GM21825 (cell line): ENCODE measurements around the gene SPAG16.

Experiments used
- ATAC-seq: cut with Tn5 transposase; IDR thresholded peaks from one replicate; pipeline ENCODE4 v1.9.1; 2021; ENCODE audit warnings: mild to moderate bottlenecking, moderate library complexity; ENCODE audit not compliant: unreplicated experiment

The SPAG16 gene

DNA sequence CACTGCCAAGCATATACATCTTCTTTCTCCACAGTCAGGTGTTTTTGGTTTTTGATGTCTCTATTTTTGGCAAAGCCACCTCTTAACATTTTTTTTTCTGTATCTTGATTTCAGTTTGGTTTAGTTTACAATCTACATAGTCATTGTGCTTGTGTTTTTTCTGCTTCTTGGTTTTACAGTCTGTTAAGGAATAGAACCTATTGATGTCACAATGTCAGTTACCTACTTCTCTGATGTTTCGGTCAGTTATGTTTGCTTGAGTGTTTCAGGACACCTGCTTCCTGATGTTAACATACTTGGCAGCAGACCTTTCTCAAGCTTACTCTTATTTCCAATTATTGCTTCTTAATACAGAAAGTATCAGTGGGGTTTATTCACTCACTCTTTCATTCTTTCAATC lies 253.3 kb downstream of the SPAG16 start:
- peak; percentile 62 for ATAC-seq

DNA sequence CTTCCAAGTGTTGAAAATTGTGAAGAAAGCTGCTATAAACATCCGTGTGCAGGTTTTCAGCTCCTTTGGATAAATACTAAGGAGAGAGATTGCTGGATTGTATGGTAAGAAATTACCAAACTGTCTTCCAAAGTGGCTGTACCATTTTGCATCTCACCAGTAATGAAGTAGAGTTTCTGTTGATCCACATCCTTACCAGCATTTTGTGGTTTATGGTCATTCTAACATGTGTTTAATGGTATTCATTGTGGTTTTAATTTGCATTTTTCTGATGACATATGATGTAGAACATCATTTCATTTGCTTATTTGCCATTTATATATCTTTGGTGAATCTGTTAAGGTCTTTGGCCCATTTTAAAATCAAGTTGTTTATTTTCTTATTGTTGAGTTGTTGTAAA lies 260.7 kb downstream of the SPAG16 start:
- ATAC-seq, result no peak

DNA sequence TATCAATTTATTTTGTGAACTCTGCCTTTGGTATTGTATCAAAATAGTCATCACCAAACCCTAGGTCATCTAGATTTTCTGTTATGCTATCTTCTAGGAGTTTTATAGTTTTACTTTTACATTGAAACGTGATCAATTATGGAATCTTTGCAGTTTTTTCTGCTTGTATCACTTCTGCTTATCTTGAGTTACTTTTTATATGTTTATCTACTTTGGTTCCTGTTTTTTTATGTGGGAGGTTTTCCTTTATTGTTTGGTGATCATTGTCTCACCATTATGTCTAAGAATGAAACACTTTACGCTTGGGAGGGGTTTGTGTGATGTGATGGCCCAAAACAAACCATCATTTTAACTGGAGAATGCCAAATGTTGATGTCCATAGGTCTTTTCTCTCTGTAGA lies 261.2 kb downstream of the SPAG16 start:
- ATAC-seq, result no peak

DNA sequence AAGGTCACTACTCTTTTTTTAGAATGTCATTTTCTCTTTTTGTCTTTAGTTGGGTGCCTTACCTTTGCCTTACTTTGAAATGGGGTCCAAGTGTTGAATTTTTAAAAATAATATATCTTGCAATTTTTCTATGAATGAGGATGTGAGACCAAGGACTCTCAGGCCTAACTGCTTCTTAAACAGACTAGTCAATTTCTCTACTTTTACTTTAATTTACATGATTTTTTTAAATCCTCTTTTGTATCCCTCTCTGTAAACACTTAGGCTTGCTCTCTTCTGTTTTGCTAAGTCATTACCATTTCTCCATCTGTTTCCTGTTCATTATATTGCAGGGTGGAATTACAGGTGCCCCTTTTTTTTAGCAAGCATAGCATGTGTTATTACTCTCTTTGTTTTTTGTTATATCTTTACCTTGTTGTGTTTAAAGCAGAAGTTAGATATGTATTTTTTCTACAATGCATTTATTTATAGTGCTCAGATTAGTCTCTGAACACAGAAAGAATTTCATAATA lies 261.8 kb downstream of the SPAG16 start:
- no peak for ATAC-seq

DNA sequence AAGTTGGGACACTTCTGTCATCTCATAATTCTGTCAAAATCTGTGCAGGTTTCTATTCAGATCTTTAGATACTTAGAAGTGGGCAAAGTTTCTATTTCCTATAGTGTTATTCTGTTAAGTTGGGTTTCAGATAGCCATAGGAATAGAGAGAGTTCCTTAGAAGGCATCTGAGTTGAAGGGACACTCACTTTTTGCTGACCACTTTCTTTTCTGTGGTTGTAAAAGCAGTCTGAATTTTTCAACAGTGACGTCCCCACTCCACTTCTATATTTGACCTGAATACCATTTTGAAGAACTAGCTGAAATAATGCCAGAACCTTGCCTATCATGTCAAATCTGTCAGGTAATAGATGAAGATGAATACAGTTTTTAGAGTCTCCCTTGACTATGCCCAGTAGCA lies 267.3 kb downstream of the SPAG16 start:
- ATAC-seq, result no peak

DNA sequence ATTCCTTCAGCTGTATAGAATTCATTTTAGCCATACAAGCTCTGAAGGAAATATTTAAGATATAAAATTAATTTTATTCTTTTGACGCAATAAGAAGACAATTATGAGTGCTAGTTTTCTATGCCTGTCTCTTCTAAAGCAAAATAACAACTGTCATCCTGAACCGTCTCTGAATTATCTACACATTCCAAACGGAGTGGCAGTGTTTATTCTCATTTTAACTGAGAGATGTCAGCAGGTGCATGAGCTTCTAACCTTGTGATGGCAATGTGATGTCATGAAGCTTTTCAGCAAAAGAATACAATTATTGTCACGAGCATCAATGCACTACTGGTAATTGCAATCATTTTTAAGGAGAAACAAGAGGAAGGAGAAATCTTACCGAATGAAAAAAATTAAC lies 274.8 kb downstream of the SPAG16 start:
- no peak for ATAC-seq

DNA sequence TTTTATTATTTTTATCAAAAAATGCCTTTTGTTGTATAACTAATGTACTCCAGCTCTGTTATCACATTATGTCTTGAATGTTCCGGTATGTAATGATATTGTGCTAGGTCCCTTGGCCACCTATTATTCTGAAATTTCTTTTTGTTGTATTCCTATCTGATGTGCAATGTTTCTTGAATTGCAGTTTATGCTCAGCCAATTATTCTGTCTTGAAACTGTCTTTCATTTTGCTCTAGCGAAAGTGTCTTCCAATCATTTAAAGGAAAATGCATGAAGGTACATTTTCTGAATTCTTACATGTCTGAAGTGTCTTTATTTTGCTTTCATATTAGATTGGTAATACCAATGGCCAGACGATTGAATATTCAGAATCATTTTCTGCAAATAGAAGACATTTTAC lies 277.5 kb downstream of the SPAG16 start:
- ATAC-seq, result no peak

DNA sequence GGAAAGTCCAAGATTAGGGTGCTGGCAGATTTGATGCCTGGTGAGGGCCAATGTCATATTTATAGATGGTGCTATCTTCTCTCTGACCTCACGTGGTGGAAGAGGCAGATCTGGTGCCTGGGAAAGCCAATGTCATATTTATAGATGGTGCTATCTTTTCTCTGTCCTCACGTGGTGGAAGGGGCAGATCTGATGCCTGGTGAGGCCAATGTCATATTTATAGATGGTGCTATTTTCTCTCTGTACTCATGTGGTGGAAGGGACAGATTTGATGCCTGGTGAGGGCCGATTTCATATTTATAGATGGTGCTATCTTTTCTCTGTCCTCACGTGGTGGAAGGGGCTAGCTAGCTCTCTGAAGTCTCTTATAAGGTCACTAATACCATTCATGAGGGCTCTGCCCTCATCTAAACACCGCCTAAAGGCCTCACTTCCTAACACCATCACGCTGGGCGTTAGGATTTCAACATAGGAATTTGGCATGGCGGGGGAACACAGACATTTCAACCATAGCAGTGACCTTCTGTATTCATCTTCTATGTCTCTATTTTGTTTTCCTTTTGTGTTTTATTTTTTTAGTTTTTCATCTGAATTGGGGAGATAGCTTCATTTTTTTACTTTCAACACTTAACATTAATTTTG lies 278.4 kb downstream of the SPAG16 start:
- no peak for ATAC-seq

DNA sequence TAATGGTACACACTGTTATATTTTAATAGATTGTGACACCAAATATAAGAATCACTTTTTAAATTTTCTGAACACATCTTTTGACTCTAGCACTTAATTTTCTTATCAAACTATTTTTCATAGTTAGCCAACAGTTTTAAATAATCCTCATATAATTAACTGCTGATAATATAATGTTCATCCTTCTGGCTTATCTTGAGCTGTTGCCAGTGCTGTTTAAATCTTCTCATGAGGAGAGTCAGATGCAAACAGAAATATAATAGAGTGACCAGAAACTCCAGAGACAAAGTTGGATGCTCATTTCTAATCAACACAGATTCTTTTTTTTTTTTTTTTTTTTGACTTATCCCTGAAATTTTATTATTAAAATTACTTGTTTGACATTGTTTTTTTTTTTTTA lies 282.6 kb downstream of the SPAG16 start:
- no peak for ATAC-seq

DNA sequence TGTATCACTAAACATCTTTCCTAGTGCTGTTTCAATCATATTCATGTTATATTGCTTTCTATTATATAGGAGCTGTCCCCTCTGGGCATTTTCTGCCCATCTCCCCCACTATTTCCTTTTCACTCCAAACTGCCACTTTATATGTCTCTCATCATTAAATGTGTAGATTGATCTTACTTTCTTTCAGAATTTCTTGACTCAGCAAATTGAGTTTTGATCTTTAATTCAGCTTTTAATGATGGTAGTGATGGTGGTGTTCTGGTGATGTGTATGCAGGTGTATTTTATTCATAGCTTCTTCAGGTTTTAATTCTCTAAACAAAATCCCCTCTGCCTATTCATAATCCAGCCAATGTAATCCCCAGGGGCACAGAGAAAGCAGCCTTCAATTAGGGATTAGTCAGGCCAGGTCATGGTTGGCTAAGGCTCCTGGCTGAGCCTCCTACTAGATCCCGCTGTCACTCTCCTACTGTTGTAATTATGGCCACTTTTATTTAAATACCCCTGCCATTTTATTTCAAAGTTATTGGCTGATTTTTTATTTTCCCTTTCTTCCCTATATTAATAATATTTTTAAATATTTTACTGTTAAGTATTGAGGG lies 325.4 kb downstream of the SPAG16 start:
- no peak for ATAC-seq

DNA sequence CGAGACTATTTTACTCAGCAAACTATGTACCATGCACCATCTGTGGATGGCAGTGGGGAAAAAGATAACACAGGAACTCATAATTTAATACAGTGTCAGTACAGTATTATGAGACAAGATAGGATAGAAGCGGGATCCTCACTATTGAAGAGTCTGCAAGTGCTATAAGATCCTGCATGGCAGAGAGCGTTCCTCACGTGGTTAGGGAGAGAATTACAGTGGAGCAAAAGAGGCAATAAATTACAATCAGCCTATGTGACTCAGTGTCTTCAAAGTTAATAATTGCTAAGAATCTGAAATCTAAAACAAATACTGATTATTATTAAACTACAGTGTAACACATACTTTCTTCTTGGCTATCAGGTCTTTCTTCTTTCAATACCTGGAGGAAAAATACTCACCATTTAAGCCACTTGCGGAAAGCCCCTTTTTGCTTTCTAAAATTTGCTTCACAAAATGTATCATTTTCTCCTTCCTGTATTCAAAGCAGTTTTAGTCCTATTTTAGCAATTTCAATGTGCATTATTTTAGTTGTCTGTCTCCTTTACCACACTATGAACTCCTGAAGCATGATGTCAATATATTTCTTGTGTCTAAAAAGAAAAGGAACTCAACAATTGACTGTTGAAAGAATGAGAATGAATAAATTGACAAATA lies 342.9 kb downstream of the SPAG16 start:
- no peak for ATAC-seq

DNA sequence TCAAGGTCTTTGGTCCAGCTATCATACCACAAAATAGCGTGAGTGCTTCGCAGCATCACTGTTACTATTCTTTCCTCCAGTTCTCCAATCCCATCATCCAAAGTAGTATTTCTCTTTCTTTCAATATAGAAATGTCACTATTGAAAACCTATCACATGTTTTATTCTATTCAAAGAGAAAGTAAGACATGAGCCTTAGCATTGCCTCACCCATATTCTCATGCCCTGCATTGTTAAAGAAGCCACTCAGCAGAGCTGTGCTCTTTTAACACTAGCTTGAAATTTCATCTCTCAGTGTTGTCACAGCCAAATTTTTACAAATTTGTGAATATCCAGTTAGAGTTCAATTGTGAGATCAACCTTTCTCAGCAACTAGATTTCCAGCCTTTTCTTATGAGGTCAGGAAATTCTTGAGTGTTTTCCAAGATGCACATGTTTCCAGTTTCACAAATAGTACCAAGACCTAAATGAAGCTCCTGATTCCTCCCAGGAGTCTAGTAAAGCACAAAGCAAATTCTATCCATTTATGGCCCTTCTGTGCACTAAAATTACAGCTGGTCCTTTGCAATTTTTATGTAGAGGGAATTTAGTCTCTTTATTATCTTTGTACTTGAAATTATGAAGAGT lies 343.7 kb downstream of the SPAG16 start:
- ATAC-seq, result no peak

DNA sequence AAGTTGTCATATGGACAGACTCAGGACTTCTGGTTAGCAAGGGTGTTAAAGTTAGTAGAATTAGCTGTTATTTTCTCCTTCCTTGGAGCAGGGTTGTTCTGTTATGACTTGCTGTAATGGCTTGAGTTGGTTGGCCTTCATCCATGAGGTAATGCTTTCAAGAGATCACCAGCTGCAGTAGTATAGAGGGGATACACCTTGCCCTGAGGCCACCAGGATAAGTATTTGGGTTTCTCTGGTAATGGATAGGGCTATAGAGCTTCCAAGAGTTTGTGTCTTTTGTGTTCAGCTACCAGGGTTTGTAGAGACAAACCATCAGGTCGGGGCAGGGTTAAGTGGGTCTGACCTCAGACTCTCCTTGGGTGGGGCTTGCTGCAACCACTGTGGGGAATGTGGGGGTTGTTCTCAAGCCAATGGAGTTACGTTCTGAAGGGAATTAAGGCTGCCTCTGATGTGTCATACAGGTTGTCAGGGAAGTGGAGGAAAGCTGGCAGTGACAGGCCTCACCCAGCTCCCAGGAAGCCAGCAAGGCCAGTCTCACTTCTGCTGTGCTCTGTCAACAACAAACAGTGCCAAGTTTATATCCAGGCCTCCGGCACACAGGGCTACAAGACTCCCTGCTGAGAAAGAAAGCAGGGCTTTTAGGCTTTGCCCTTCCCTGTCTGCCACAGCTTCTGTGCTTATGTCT lies 356.6 kb downstream of the SPAG16 start:
- ATAC-seq, result no peak

DNA sequence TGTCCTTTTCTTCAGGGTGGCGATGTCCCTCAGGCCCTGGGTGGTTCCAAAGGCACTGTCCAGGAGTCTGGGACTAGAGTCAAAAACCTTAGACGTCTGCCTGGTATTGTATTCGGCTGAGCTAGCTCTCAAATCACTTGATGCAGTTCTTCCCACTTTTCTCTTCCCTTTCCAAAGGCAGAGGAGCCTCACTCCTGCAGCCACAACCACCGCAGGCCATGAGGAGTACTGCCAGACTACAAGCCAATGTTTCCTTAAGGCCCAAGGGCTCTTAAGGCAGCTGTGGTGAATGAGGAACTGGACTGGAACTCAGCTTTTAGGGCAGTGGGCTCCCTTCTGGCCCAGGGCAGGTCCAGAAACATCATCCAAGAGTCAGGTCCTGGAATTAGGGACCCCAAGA lies 360.7 kb downstream of the SPAG16 start:
- ATAC-seq, result no peak

DNA sequence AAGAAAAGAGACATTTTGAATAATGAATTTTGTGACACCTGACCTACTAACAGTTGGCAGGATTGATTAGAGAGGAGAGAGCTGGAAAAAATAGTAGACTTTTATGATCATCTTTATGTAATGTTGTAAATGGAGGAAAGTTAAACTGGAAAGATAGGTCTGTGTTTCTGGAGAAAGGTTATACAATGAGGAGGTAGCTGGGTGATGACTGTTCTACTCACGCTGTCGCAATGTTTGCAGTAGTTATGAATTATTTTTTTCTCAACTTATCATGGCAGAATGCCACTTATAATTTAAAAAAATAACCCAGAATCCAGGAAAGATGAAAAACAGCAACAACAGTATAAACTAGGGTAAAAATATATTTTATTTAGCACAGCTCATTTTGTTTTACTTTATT lies 364.9 kb downstream of the SPAG16 start:
- ATAC-seq, result no peak

DNA sequence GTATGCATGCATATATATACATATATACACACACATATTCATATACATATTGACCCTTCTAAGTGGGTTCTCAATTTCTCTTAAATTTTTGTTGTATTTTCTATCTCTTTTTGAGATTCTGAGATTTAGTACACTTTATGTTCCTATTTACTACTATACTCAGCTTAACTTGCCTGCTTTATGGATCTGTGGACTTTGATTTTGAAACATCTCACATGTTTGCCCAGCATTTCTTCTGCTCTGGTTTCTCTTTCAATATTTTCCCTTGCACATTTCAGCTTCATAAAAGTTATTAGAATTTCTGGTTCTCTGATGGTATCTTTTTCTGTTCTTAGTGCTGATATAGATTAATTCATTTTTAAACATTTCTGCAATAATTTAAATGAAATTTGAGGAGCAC lies 380.6 kb downstream of the SPAG16 start:
- ATAC-seq, result no peak

DNA sequence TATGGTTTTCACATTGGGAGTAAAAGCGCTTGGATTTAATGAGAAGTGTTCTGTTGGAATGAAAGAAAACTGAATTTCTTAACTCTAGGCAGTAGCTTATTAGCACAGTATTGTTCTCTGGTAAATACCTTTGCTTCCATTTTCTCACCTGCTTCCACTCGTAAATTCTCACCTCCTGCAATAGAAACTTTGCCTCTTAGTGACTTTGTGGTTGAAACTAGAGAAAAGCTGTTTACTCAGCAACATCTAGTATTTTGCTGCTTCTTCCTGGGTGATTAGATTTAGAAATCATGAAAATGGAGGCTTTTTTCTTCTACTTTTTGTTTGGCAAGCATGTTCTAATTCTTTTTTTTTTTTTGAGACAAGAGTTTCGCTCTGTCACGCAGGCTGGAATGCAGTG lies 385.4 kb downstream of the SPAG16 start:
- ATAC-seq, result no peak

DNA sequence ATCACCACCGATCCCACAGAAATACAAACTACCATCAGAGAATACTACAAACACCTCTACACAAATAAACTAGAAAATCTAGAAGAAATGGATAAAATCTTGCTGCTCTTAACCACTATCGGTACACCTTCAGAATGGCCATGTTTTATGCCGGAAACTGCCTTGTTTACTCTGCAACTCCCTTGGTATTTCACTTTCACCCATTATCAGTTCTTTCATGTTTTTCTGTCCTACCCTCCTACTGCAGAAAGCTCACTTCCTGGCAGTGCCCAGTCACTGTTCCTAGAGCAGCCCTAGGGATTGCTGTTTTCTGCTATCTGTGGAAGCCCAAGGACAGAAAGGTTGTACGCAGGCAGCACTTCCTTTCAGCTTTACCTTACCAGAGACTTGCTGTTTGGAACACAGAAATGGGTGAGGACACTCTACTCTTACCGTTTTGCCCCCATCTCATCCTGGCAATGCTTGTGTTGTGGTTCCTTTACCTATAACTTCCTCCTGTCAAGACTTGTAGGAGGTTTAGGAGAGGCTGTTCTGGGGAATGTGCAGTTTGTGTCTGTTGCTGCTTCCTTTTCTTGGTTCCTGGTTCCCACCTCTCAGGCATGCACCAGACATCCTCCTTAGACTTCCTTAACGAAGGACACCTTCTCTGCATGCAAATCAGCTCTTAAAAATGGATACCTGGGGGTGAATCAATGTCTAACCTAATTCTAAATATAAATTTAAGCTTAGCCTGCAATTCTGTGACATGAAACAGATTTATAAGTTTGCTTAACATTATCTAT lies 394.4 kb downstream of the SPAG16 start:
- no peak for ATAC-seq

DNA sequence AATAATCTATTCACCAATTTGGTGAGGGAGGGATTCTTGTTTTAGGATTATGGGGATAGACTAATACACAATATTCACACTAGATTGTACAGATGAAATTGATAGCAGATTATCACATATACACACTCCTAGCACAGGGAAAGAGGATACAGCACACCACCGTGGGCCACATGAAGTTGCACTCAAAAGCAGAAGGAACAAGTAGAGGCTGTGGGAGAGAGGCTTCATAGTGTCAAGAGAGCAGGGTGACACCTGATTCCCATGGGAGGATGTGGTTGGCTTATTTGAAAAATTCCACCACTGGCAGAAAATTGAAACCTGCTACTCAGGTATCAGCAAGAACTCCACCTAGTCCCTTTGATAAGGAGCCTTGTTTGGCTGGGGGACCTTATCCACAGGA lies 395.6 kb downstream of the SPAG16 start:
- ATAC-seq, result no peak

DNA sequence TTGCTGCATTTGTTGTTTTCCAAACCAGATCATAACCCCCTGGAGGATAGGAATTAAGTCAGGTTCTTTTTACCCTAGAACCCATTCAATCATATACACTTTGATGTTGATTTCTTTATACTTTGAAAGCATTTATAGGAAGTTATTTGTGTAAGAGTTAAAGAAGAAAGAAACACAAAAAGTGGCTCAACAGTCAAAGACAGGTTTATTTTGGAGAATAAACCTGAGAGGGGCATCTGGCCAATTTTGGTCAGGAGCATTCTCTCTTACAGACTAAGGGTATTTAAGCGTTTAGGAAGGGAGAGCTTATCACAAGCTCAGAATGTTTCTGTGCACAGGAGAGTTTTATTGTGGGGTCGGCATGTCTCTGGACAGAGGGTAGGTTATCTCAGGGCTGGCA lies 398.0 kb downstream of the SPAG16 start:
- ATAC-seq, result no peak

DNA sequence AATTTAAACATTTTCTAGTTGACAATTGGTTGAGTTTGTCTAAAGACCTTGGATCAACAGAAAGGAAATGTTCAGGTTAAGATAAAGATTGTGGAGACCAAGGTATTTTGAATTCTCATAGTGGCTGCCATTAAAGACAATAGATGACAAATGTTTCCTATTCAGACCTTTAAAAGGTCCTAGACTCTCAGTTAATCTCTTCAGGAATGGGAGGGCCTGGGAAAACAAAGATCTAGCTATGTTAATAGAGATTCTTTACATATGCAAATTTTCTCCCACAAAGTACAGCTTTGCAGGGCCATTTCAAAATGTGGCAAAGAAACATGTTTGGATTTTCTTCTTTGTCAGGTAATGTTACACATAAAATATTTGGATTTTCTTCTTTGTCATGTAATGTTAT lies 403.9 kb downstream of the SPAG16 start:
- no peak for ATAC-seq
